Colon (tissue), 2 donors: ENCODE data around the gene PRR11.
"Not testable (repeated sequence)": the region's sequence is repeated elsewhere in the genome, so short reads cannot be mapped to it uniquely, and the experiment has no call there.

ENCODE experiments used
- FAIRE-seq: peaks from 2 replicates; lab custom pipeline; 2012; peaks lifted over from hg19 to GRCh38; lab: Jason Lieb, UNC
- donor health status: control.
- donor health status: control.

Gene PRR11

GRCh38 chr17:59155439-59156177 is at the start of gene PRR11:
Gene PRR11, plus strand, starts transcription at chr17:59155746. Its CDS starts 14,007 bp downstream, at chr17:59169753.
- FAIRE-seq: no peak

GRCh38 chr17:59105852-59106462 is 49.6 kb upstream of the PRR11 start:
- no peak for FAIRE-seq

- FAIRE-seq: no peak
These were observed 48.9 kb upstream of the PRR11 start, which contains the start of gene TRIM37 for GRCh38 chr17:59106463-59107305. Gene TRIM37, minus strand, starts transcription at chr17:59106880. Its CDS starts 419 bp downstream, at chr17:59106461.

GRCh38 chr17:59107306-59107670 is 48.3 kb upstream of the PRR11 start:
- FAIRE-seq: no peak

- no peak for FAIRE-seq
These were observed 47.0 kb upstream of the PRR11 start for GRCh38 chr17:59108400-59109102.

- FAIRE-seq: no peak
These were observed 44.6 kb upstream of the PRR11 start for GRCh38 chr17:59110973-59111372.

- no peak for FAIRE-seq
These were observed 44.0 kb upstream of the PRR11 start for GRCh38 chr17:59111539-59111938.

- FAIRE-seq: no peak
These were observed 40.1 kb upstream of the PRR11 start for GRCh38 chr17:59115474-59115873.

- no peak for FAIRE-seq
These were observed 33.6 kb upstream of the PRR11 start for GRCh38 chr17:59121901-59122480.

GRCh38 chr17:59124665-59125064 is 30.9 kb upstream of the PRR11 start:
- FAIRE-seq: no peak

- no peak for FAIRE-seq
These were observed 28.6 kb upstream of the PRR11 start for GRCh38 chr17:59126809-59127417.

- no peak for FAIRE-seq
These were observed 25.7 kb upstream of the PRR11 start for GRCh38 chr17:59129814-59130213.

- FAIRE-seq: no peak
These were observed 24.4 kb upstream of the PRR11 start for GRCh38 chr17:59131131-59131530.

GRCh38 chr17:59138339-59138738 is 17.2 kb upstream of the PRR11 start:
- FAIRE-seq: not testable (repeated sequence)

- FAIRE-seq: no peak
These were observed 15.6 kb upstream of the PRR11 start for GRCh38 chr17:59139939-59140338.

- FAIRE-seq: no peak
These were observed 13.7 kb upstream of the PRR11 start for GRCh38 chr17:59141860-59142259.

GRCh38 chr17:59145571-59146096 is 9.9 kb upstream of the PRR11 start:
- no peak for FAIRE-seq

- FAIRE-seq: no peak
These were observed 6.5 kb upstream of the PRR11 start for GRCh38 chr17:59149051-59149450.

GRCh38 chr17:59149841-59150511 is 5.6 kb upstream of the PRR11 start:
- FAIRE-seq: no peak

GRCh38 chr17:59151006-59151405 is 4.5 kb upstream of the PRR11 start:
- FAIRE-seq: no peak

- FAIRE-seq: no peak
These were observed 4.0 kb upstream of the PRR11 start for GRCh38 chr17:59151591-59151990.
